Measurements from ENCODE around the gene GDF2.

GDF2 gene

DNA sequence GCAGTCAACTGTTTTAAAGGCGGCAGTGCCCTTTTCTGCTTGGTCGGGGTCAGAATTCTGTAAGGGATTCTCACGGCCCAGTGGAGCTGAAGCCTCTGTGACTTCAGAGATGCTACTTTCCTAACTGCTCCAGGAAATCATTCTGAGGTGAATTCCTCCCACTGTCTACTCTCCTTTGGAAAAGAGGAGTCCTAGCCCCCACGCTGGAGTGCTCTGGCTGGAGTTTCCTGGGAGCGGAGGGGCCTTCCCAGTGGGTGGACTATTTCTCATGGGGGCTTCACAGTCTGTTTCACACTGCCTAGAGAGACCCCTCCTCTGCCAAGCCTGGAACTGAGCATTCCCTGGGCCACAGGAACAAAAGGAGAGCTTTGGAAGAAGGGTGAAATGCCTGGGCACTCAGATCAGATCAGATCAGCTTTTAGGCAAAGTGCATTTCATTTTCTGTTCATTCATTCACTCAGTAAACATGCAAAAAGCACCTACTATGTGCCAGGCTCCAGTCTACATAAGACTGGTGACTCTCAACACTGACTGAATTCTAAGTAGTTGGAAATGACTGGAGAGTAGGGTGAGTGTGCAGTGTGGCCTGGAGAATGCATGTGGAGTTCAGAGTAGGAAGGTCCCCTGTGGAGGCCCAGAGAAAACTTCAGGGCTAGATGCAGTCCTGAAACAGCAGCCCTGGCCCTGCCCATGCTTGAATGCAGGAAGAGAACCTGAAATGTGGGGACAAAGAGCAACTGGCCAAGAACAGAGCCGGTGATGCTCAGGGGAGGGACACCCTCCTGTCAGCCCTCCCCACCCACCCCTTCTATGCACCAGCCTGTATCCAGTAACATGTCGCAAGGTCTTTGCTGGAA, 49.6 kb downstream of the GDF2 start:
- no peak for DNase-seq (ENCODE audit: low read depth)
- TF ChIP-seq, protein P1, sequence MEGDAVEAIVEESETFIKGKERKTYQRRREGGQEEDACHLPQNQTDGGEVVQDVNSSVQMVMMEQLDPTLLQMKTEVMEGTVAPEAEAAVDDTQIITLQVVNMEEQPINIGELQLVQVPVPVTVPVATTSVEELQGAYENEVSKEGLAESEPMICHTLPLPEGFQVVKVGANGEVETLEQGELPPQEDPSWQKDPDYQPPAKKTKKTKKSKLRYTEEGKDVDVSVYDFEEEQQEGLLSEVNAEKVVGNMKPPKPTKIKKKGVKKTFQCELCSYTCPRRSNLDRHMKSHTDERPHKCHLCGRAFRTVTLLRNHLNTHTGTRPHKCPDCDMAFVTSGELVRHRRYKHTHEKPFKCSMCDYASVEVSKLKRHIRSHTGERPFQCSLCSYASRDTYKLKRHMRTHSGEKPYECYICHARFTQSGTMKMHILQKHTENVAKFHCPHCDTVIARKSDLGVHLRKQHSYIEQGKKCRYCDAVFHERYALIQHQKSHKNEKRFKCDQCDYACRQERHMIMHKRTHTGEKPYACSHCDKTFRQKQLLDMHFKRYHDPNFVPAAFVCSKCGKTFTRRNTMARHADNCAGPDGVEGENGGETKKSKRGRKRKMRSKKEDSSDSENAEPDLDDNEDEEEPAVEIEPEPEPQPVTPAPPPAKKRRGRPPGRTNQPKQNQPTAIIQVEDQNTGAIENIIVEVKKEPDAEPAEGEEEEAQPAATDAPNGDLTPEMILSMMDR (IDR thresholded peaks at IDR 0.05; ENCODE audit: control insufficient read depth, insufficient read depth, low read depth, low read length, missing control alignments), result no peak
- no peak overlapping the region for H3K4me3 ChIP-seq (ENCODE audit: control insufficient read depth, low read depth, low read length)

DNA sequence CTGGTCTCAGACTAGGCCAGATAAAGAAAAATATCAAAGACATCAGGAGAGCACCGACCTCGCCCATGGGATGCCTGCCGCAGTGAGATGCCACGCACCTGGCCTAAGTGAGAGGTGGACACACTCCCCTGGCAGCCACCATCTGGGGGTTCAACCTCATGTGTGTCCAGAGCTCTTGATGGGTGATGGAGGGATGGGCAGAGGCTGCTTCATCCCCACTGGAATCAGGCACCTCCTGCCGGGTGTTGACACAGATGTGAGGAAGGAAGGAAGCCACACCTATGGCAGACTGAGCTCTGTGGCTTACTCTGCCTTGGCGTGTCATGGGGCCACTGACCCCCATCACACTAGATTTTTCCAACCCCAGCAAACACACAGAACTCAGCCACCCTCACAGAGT, 50.5 kb downstream of the GDF2 start:
- TF ChIP-seq, protein P1 (IDR thresholded peaks at IDR 0.05; ENCODE audit: control insufficient read depth, insufficient read depth, low read depth, low read length, missing control alignments), result no peak
- no peak for DNase-seq (ENCODE audit: low read depth)
- no peak overlapping the region for H3K4me3 ChIP-seq (ENCODE audit: control insufficient read depth, low read depth, low read length)

DNA sequence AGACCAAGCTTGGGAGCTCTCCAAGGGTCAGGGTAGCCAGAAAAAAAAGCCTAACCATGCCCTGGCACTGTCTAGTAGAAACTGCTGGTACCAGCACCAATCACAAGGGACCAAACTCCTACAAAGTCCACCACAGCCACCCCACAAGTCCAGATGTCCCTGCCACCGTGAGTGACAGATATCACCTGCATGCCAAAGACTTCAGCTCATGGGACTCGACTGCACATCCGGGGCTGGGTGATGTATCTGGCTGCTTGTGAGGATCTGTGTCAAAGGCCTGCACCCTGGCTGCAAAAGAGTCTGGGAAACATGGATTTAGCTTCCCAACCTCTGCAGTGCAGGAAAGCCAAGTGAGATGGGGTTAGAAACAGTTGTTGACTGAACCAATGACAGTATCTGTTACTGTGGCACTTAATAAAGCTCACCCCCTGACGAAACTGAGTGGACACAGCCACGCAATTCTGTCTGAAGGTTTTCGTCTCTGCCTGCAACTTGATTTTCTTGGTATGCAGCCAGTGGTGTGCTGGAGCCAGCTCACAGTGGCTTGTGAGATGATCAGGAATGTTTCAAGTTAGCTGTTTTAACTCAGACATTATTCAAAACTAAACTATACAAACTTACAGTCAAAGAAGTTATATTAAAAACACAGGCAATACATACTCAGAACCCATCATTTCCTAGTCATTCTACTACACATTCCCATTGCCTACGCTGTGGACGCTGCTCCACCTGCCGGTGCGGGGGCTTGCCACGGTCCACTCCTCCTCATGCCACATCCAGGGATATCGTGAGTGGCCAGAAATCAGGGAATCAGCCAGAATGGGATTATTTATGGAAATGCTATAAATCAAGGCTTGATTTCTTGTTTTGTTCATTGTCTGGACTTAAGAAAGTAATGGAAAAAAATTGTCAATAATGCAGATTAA, 52.6 kb downstream of the GDF2 start:
- no peak overlapping the region for H3K4me3 ChIP-seq (ENCODE audit: control insufficient read depth, low read depth, low read length)
- TF ChIP-seq, protein P1 (IDR thresholded peaks at IDR 0.05; ENCODE audit: control insufficient read depth, insufficient read depth, low read depth, low read length, missing control alignments), result peak; percentile 28
- DNase-seq (ENCODE audit: low read depth), result peak; percentile 44

DNA sequence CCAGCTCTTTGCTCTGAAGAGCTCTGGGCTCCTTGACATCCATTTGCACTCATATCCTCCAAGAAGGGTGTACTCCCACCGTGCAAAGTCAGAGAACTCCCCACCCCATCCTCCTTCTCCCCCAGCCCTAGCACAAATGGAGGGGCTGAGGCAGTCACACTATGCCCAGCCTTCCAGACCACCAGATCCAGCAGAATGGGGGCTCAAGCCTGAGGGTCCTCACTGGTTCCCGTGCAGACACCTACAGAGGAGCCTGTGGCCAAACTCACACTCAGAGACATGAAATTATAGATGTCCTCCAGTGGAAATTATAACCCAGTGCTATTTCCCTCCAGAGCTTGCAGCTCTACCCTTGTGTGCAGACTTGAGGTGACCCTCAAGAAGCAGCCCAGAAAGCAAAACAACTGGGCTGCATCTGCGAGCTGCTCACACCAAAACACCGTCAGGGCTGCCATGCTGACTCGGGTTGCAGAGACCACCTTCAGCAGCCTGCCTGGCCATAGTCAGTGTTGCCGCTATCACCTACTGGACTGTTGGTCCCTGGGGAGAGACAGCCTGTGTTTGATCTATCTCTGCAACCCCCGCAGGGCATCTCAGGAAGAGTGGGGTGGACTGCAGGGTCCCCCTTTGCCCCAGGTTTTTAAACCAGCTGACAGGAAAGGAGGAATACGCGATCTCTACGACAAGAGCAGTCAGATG, 54.4 kb downstream of the GDF2 start:
- no peak for DNase-seq (ENCODE audit: low read depth)
- TF ChIP-seq, protein P1 (IDR thresholded peaks at IDR 0.05; ENCODE audit: control insufficient read depth, insufficient read depth, low read depth, low read length, missing control alignments), result no peak

More for the DNA sequence above, 54.4 kb downstream of the GDF2 start:
- H3K4me3 ChIP-seq (ENCODE audit: control insufficient read depth, low read depth, low read length), result no peak overlapping the region

All from AG09309 (cell line).